SK-N-SH treated with all-trans-retinoic acid at 6 μM for 48 hours (cell line): Measurements from ENCODE around the gene GTF2F1.

Experiments used
- ATAC-seq: fragments of 200-7000 bp; cut with Tn5 transposase; 3 replicates; pipeline ENCODE4 v1.9.1; 2020; ENCODE audit warnings: mild to moderate bottlenecking, moderate library complexity
- ARNTL ChIP-seq: fragments of 450-650 bp; formaldehyde crosslinking; IDR thresholded peaks from 2 replicates; pipeline ENCODE4 v1.5.0; 2020; ENCODE audit warnings: low read depth, mild to moderate bottlenecking, moderate library complexity, borderline replicate concordance
- BACH2 ChIP-seq: fragments of 250-450 bp; sonication (Bioruptor Pico); IDR thresholded peaks from 2 replicates; pipeline ENCODE4 v1.9.0; 2021; ENCODE audit warnings: mild to moderate bottlenecking, borderline replicate concordance
- CREB5 ChIP-seq: fragments of 250-450 bp; sonication (Bioruptor Pico); IDR thresholded peaks from 2 replicates; pipeline ENCODE4 v1.5.1; 2020; ENCODE audit warnings: low read depth, mild to moderate bottlenecking, moderate library complexity
- CSDC2 ChIP-seq: fragments of 250-450 bp; sonication (Bioruptor Pico); IDR thresholded peaks from 2 replicates; pipeline ENCODE4 v1.5.0; 2020; ENCODE audit warnings: mild to moderate bottlenecking, moderate library complexity
- ESRRG ChIP-seq: fragments of 250-450 bp; sonication (Bioruptor Pico); IDR thresholded peaks from 2 replicates; pipeline ENCODE4 v1.6.1; 2021; ENCODE audit warnings: mild to moderate bottlenecking
- GLIS3 ChIP-seq: fragments of 250-450 bp; sonication (Bioruptor Pico); IDR thresholded peaks from 2 replicates; pipeline ENCODE4 v1.5.0; 2020; ENCODE audit warnings: mild to moderate bottlenecking, moderate library complexity
- ISL1 ChIP-seq: fragments of 250-450 bp; sonication (Bioruptor Pico); IDR thresholded peaks from 2 replicates; pipeline ENCODE4 v2.1.2; 2022; ENCODE audit warnings: mild to moderate bottlenecking, moderate library complexity
- PPARA ChIP-seq: fragments of 250-450 bp; sonication (Bioruptor Pico); IDR thresholded peaks from 2 replicates; pipeline ENCODE4 v1.5.0; 2020; ENCODE audit warnings: mild to moderate bottlenecking, borderline replicate concordance
- RARB ChIP-seq: fragments of 250-450 bp; sonication (Bioruptor Pico); IDR thresholded peaks from 2 replicates; pipeline ENCODE4 v1.8.0; 2021; ENCODE audit warnings: mild to moderate bottlenecking, moderate library complexity
- SNAI2 ChIP-seq: fragments of 250-450 bp; sonication (Bioruptor Pico); IDR thresholded peaks from 2 replicates; pipeline ENCODE4 v1.5.0; 2020; ENCODE audit warnings: mild to moderate bottlenecking, moderate library complexity
- TCF4 ChIP-seq: fragments of 250-450 bp; sonication (Bioruptor Pico); IDR thresholded peaks from 2 replicates; pipeline ENCODE4 v1.8.0; 2021; ENCODE audit warnings: mild to moderate bottlenecking, moderate library complexity, borderline replicate concordance
- ZC3H10 ChIP-seq: fragments of 250-450 bp; sonication (Bioruptor Pico); IDR thresholded peaks from 2 replicates; pipeline ENCODE4 v1.5.1; 2021; ENCODE audit warnings: mild to moderate bottlenecking, moderate library complexity
- ZFP3 ChIP-seq: fragments of 250-450 bp; sonication (Bioruptor Pico); IDR thresholded peaks from 2 replicates; pipeline ENCODE4 v1.5.0; 2020; ENCODE audit warnings: mild to moderate bottlenecking, moderate library complexity
- ZFP30 ChIP-seq: fragments of 450-650 bp; formaldehyde crosslinking; IDR thresholded peaks from 2 replicates; pipeline ENCODE4 v1.5.0; 2022; ENCODE audit warnings: mild to moderate bottlenecking, moderate library complexity
- ZNF70 ChIP-seq: fragments of 450-650 bp; formaldehyde crosslinking; IDR thresholded peaks from 2 replicates; pipeline ENCODE4 v1.5.0; 2020; ENCODE audit warnings: mild to moderate bottlenecking, moderate library complexity
- TF ChIP-seq, protein P1 (sequence below): fragments of 250-450 bp; sonication (Bioruptor Pico); IDR thresholded peaks from 2 replicates; pipeline ENCODE4 v1.5.0; 2020; ENCODE audit warnings: mild to moderate bottlenecking, moderate library complexity
- TF ChIP-seq, protein P2 (sequence below): fragments of 250-450 bp; sonication (Bioruptor Pico); IDR thresholded peaks from 2 replicates; pipeline ENCODE4 v1.8.0; 2020; ENCODE audit warnings: mild to moderate bottlenecking, moderate library complexity, borderline replicate concordance
- TF ChIP-seq, protein P3 (sequence below): fragments of 250-450 bp; sonication (Bioruptor Pico); IDR thresholded peaks from 2 replicates; pipeline ENCODE4 v1.5.1; 2021; ENCODE audit warnings: mild to moderate bottlenecking, moderate library complexity
- TF ChIP-seq, protein P4 (sequence below): fragments of 250-450 bp; sonication (Bioruptor Pico); IDR thresholded peaks from 2 replicates; pipeline ENCODE4 v1.8.0; 2021; ENCODE audit warnings: low read depth, mild to moderate bottlenecking, moderate library complexity, borderline replicate concordance

Gene GTF2F1

DNA sequence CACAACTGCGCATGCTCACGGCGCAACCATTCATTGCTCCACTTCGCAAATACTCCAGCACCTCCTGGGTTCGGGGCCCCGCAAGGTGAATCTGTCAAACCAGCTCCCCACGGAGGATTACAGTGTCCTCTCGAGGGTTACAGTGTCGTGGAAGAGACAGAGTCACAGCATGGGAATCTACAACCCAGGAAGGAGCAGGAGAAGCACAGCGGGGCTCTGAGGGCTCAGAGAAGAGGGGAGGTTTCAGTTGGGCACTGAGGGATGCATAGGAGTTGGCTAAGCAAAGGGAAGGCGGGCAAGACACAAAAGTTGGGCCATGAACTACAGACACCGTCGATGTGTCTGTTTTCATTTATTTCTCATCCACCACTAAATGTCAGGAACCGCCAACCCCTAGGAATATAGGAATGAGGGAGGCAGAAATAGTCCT lies 1.0 kb upstream of the GTF2F1 start:
- no peak for ATAC-seq
- TF ChIP-seq SNAI2 (CRISPR knock-in tag) (no peak), ZFP3 (CRISPR knock-in tag) (peak; percentile 100)
- TF ChIP-seq, protein P1, sequence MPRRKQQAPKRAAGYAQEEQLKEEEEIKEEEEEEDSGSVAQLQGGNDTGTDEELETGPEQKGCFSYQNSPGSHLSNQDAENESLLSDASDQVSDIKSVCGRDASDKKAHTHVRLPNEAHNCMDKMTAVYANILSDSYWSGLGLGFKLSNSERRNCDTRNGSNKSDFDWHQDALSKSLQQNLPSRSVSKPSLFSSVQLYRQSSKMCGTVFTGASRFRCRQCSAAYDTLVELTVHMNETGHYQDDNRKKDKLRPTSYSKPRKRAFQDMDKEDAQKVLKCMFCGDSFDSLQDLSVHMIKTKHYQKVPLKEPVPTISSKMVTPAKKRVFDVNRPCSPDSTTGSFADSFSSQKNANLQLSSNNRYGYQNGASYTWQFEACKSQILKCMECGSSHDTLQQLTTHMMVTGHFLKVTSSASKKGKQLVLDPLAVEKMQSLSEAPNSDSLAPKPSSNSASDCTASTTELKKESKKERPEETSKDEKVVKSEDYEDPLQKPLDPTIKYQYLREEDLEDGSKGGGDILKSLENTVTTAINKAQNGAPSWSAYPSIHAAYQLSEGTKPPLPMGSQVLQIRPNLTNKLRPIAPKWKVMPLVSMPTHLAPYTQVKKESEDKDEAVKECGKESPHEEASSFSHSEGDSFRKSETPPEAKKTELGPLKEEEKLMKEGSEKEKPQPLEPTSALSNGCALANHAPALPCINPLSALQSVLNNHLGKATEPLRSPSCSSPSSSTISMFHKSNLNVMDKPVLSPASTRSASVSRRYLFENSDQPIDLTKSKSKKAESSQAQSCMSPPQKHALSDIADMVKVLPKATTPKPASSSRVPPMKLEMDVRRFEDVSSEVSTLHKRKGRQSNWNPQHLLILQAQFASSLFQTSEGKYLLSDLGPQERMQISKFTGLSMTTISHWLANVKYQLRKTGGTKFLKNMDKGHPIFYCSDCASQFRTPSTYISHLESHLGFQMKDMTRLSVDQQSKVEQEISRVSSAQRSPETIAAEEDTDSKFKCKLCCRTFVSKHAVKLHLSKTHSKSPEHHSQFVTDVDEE, result no peak
- TF ChIP-seq, all 23 proteins: peak for 1

GRCh38 chr19:6392221-6393073 lies 517 bp downstream of the GTF2F1 start:
- TF ChIP-seq CSDC2 (CRISPR knock-in tag) (no peak), BACH2 (CRISPR knock-in tag) (no peak), RARB (CRISPR knock-in tag) (no peak), TCF4 (CRISPR knock-in tag) (no peak), ZC3H10 (CRISPR knock-in tag) (no peak), CREB5 (CRISPR knock-in tag) (no peak), ZFP30 (CRISPR knock-in tag) (no peak)
- TF ChIP-seq, protein P2, sequence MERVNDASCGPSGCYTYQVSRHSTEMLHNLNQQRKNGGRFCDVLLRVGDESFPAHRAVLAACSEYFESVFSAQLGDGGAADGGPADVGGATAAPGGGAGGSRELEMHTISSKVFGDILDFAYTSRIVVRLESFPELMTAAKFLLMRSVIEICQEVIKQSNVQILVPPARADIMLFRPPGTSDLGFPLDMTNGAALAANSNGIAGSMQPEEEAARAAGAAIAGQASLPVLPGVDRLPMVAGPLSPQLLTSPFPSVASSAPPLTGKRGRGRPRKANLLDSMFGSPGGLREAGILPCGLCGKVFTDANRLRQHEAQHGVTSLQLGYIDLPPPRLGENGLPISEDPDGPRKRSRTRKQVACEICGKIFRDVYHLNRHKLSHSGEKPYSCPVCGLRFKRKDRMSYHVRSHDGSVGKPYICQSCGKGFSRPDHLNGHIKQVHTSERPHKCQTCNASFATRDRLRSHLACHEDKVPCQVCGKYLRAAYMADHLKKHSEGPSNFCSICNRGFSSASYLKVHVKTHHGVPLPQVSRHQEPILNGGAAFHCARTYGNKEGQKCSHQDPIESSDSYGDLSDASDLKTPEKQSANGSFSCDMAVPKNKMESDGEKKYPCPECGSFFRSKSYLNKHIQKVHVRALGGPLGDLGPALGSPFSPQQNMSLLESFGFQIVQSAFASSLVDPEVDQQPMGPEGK (CRISPR knock-in tag), result no peak
- TF ChIP-seq, protein P3, sequence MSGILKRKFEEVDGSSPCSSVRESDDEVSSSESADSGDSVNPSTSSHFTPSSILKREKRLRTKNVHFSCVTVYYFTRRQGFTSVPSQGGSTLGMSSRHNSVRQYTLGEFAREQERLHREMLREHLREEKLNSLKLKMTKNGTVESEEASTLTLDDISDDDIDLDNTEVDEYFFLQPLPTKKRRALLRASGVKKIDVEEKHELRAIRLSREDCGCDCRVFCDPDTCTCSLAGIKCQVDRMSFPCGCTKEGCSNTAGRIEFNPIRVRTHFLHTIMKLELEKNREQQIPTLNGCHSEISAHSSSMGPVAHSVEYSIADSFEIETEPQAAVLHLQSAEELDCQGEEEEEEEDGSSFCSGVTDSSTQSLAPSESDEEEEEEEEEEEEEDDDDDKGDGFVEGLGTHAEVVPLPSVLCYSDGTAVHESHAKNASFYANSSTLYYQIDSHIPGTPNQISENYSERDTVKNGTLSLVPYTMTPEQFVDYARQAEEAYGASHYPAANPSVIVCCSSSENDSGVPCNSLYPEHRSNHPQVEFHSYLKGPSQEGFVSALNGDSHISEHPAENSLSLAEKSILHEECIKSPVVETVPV, result no peak
- TF ChIP-seq, protein P1, result no peak
- TF ChIP-seq, all 23 proteins: peak for 0
- peak; percentile 28 for ATAC-seq

GRCh38 chr19:6387372-6387771 lies 5.6 kb downstream of the GTF2F1 start:
- no peak for ATAC-seq
- TF ChIP-seq ISL1 (CRISPR knock-in tag) (no peak), ARNTL (CRISPR knock-in tag) (no peak), ZNF70 (CRISPR knock-in tag) (no peak), ZFP3 (CRISPR knock-in tag) (no peak), PPARA (CRISPR knock-in tag) (no peak), ESRRG (CRISPR knock-in tag) (no peak), GLIS3 (no peak)
- TF ChIP-seq, protein P1, result no peak
- TF ChIP-seq, protein P4, sequence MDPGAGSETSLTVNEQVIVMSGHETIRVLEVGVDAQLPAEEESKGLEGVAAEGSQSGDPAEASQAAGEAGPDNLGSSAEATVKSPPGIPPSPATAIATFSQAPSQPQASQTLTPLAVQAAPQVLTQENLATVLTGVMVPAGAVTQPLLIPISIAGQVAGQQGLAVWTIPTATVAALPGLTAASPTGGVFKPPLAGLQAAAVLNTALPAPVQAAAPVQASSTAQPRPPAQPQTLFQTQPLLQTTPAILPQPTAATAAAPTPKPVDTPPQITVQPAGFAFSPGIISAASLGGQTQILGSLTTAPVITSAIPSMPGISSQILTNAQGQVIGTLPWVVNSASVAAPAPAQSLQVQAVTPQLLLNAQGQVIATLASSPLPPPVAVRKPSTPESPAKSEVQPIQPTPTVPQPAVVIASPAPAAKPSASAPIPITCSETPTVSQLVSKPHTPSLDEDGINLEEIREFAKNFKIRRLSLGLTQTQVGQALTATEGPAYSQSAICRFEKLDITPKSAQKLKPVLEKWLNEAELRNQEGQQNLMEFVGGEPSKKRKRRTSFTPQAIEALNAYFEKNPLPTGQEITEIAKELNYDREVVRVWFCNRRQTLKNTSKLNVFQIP (CRISPR knock-in tag), result no peak
- TF ChIP-seq, protein P3, result no peak
